ENCODE results near the gene PARD6G.

Gene PARD6G

DNA sequence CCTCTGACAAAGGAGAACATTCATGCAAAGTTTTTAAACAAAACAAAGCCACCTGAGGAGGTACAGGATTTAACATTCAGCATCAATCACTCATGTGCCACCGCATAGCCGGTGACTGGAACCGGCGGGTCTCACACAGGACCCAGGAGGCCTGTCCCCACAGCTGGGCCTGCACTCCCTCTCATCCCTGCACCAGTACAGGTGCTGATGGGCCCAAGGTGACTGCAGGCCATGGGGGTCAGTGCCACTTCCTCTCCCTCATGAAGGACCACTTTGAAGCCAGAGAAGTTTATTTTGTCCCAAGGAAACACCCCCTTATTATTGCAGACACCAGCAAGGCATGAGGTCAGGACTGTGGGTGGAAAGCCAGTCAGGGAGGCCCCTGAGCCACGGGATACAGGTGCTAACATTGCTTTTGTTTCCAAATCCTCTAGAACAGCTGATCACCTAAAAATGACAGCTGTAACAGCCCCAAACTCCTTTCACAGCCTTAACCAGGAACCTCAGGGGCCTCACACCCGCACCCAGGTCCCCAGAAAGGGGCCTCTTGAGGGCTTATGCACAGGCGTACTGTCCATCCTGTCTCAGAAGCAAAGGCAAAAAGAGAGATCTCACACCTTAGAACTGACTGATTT is 14.0 kb downstream of the PARD6G start:
- Histone ChIP-seq H3K9me3 (ENCODE audit: control insufficient read depth, low read length) (no peaks in the 10 kb centered on the region), H3K27ac (ENCODE audit: low read length, poor library complexity, severe bottlenecking) (no peak overlapping the region), H2BK15ac (ENCODE audit: low read depth, poor library complexity, severe bottlenecking) (no peak overlapping the region), H2AFZ (ENCODE audit: low read depth, low read length) (no peak overlapping the region), H3K4ac (ENCODE audit: low read depth in 1 of 2, low read length in 2 of 2) (no peak overlapping the region), H3K14ac (ENCODE audit: low read length in 2 of 2) (no peak overlapping the region), H3K9ac (ENCODE audit: low read length) (no peak overlapping the region), H3K36me3 (ENCODE audit: control insufficient read depth in 1 of 2, insufficient read depth in 2 of 2, low read depth in 1 of 2, low read length in 2 of 2) (peaks cover 0 to 8% of the 10 kb centered on the region in 2 experiments), H4K8ac (ENCODE audit: low read length) (no peak overlapping the region), H3K4me3 (ENCODE audit: insufficient read depth in 1 of 2, low read depth in 1 of 2, low read length in 2 of 2) (no peak overlapping the region), H2BK12ac (ENCODE audit: low read length in 2 of 2) (no peak overlapping the region), H2AK5ac (ENCODE audit: low read length, severe bottlenecking) (no peak overlapping the region), H3K4me1 (ENCODE audit: control insufficient read depth, insufficient read depth, low read depth, low read length) (peaks cover 1% of the 10 kb centered on the region), H2BK5ac (ENCODE audit: low read depth, low read length, poor library complexity, severe bottlenecking) (no peak overlapping the region), H3K18ac (ENCODE audit: low read depth in 1 of 2, low read length in 2 of 2) (no peak overlapping the region), H4K91ac (ENCODE audit: low read length) (no peak overlapping the region), H3K23ac (ENCODE audit: low read length in 2 of 2) (no peak overlapping the region), H3K4me2 (ENCODE audit: low read length, poor library complexity, severe bottlenecking) (no peak overlapping the region), H2BK120ac (ENCODE audit: low read depth, low read length) (no peak overlapping the region), H3K27me3 (ENCODE audit: control insufficient read depth in 1 of 2, insufficient read depth in 1 of 2, low read length in 2 of 2) (peaks cover 0 to 3% of the 10 kb centered on the region in 2 experiments), H3K79me1 (replicated peaks; ENCODE audit: low read length, poor library complexity, severe bottlenecking) (peaks cover 29% of the 10 kb centered on the region)
- 93% methylated on average over 7 of the region's 7 CpGs for WGBS
- no peak for DNase-seq

GRCh38 chr18:80232710-80233109 is 14.6 kb downstream of the PARD6G start:
- peaks cover 0 to 8% of the 10 kb centered on the region in 2 experiments for H3K36me3 ChIP-seq (ENCODE audit: control insufficient read depth in 1 of 2, insufficient read depth in 2 of 2, low read depth in 1 of 2, low read length in 2 of 2)
- no peak overlapping the region for H2BK12ac ChIP-seq (ENCODE audit: low read length in 2 of 2)
- no peak overlapping the region for H3K18ac ChIP-seq (ENCODE audit: low read depth in 1 of 2, low read length in 2 of 2)
- H2BK120ac ChIP-seq (ENCODE audit: low read depth, low read length), result no peak overlapping the region
- no peak overlapping the region for H3K14ac ChIP-seq (ENCODE audit: low read length in 2 of 2)
- no peak overlapping the region for H3K27ac ChIP-seq (ENCODE audit: low read length, poor library complexity, severe bottlenecking)
- H3K79me1 ChIP-seq (replicated peaks; ENCODE audit: low read length, poor library complexity, severe bottlenecking), result peaks cover 29% of the 10 kb centered on the region
- DNase-seq, result no peak
- H2AK5ac ChIP-seq (ENCODE audit: low read length, severe bottlenecking), result no peak overlapping the region
- no peak overlapping the region for H3K9ac ChIP-seq (ENCODE audit: low read length)
- H4K91ac ChIP-seq (ENCODE audit: low read length), result no peak overlapping the region
- H3K4ac ChIP-seq (ENCODE audit: low read depth in 1 of 2, low read length in 2 of 2), result no peak overlapping the region
- H2AFZ ChIP-seq (ENCODE audit: low read depth, low read length), result no peak overlapping the region
- H3K23ac ChIP-seq (ENCODE audit: low read length in 2 of 2), result no peak overlapping the region
- H3K4me3 ChIP-seq (ENCODE audit: insufficient read depth in 1 of 2, low read depth in 1 of 2, low read length in 2 of 2), result no peak overlapping the region
- no peak overlapping the region for H3K4me2 ChIP-seq (ENCODE audit: low read length, poor library complexity, severe bottlenecking)
- no peak overlapping the region for H2BK15ac ChIP-seq (ENCODE audit: low read depth, poor library complexity, severe bottlenecking)
- no peak overlapping the region for H2BK5ac ChIP-seq (ENCODE audit: low read depth, low read length, poor library complexity, severe bottlenecking)
- 87% methylated on average over 4 of the region's 4 CpGs for WGBS
- H4K8ac ChIP-seq (ENCODE audit: low read length), result no peak overlapping the region
- H3K4me1 ChIP-seq (ENCODE audit: control insufficient read depth, insufficient read depth, low read depth, low read length), result peaks cover 1% of the 10 kb centered on the region
- no peaks in the 10 kb centered on the region for H3K9me3 ChIP-seq (ENCODE audit: control insufficient read depth, low read length)
- H3K27me3 ChIP-seq (ENCODE audit: control insufficient read depth in 1 of 2, insufficient read depth in 1 of 2, low read length in 2 of 2), result peaks cover 0 to 3% of the 10 kb centered on the region in 2 experiments

GRCh38 chr18:80232030-80232429 is 15.3 kb downstream of the PARD6G start:
- Histone ChIP-seq H2BK5ac (ENCODE audit: low read depth, low read length, poor library complexity, severe bottlenecking) (no peak overlapping the region), H4K91ac (ENCODE audit: low read length) (no peak overlapping the region), H4K8ac (ENCODE audit: low read length) (no peak overlapping the region), H3K4me3 (ENCODE audit: insufficient read depth in 1 of 2, low read depth in 1 of 2, low read length in 2 of 2) (no peak overlapping the region), H2AFZ (ENCODE audit: low read depth, low read length) (no peak overlapping the region), H3K18ac (ENCODE audit: low read depth in 1 of 2, low read length in 2 of 2) (no peak overlapping the region), H3K36me3 (ENCODE audit: control insufficient read depth in 1 of 2, insufficient read depth in 2 of 2, low read depth in 1 of 2, low read length in 2 of 2) (peaks cover 0 to 8% of the 10 kb centered on the region in 2 experiments), H3K4me2 (ENCODE audit: low read length, poor library complexity, severe bottlenecking) (no peak overlapping the region), H2BK12ac (ENCODE audit: low read length in 2 of 2) (no peak overlapping the region), H3K9ac (ENCODE audit: low read length) (no peak overlapping the region), H2BK15ac (ENCODE audit: low read depth, poor library complexity, severe bottlenecking) (no peak overlapping the region), H3K27me3 (ENCODE audit: control insufficient read depth in 1 of 2, insufficient read depth in 1 of 2, low read length in 2 of 2) (peaks cover 0 to 6% of the 10 kb centered on the region in 2 experiments), H3K4me1 (ENCODE audit: control insufficient read depth, insufficient read depth, low read depth, low read length) (peaks cover 3% of the 10 kb centered on the region), H2AK5ac (ENCODE audit: low read length, severe bottlenecking) (no peak overlapping the region), H2BK120ac (ENCODE audit: low read depth, low read length) (no peak overlapping the region), H3K23ac (ENCODE audit: low read length in 2 of 2) (no peak overlapping the region), H3K27ac (ENCODE audit: low read length, poor library complexity, severe bottlenecking) (no peak overlapping the region), H3K4ac (ENCODE audit: low read depth in 1 of 2, low read length in 2 of 2) (no peak overlapping the region), H3K9me3 (ENCODE audit: control insufficient read depth, low read length) (no peaks in the 10 kb centered on the region), H3K79me1 (replicated peaks; ENCODE audit: low read length, poor library complexity, severe bottlenecking) (peaks cover 32% of the 10 kb centered on the region), H3K14ac (ENCODE audit: low read length in 2 of 2) (no peak overlapping the region)
- 97% methylated on average over 4 of the region's 5 CpGs for WGBS
- DNase-seq, result no peak

DNA sequence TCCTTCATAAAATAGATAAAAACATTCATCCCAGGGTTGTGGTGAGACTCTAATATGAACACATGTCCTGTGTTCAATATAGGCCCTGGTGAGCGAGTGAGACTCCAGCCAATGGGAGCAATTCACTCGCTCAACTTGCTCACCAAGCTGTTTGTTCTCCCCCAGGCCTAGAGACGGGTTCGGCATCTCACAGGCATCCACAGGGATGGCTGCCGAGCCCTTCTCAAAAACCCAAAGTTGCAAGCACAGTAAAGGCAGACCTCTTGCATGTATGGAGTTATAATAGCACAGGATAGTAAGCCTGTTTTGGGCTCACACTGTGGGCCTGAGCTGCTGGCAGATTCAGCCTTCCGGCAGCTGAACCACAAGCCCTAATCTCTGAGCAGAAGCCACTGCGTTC is 15.7 kb downstream of the PARD6G start:
- Histone ChIP-seq H2BK12ac (ENCODE audit: low read length in 2 of 2) (no peak overlapping the region), H3K4me1 (ENCODE audit: control insufficient read depth, insufficient read depth, low read depth, low read length) (peaks cover 3% of the 10 kb centered on the region), H3K18ac (ENCODE audit: low read depth in 1 of 2, low read length in 2 of 2) (no peak overlapping the region), H3K4me3 (ENCODE audit: insufficient read depth in 1 of 2, low read depth in 1 of 2, low read length in 2 of 2) (no peak overlapping the region), H3K27ac (ENCODE audit: low read length, poor library complexity, severe bottlenecking) (no peak overlapping the region), H3K14ac (ENCODE audit: low read length in 2 of 2) (no peak overlapping the region), H3K4ac (ENCODE audit: low read depth in 1 of 2, low read length in 2 of 2) (no peak overlapping the region), H3K4me2 (ENCODE audit: low read length, poor library complexity, severe bottlenecking) (no peak overlapping the region), H2BK5ac (ENCODE audit: low read depth, low read length, poor library complexity, severe bottlenecking) (no peak overlapping the region), H3K9me3 (ENCODE audit: control insufficient read depth, low read length) (no peaks in the 10 kb centered on the region), H2AFZ (ENCODE audit: low read depth, low read length) (no peak overlapping the region), H3K23ac (ENCODE audit: low read length in 2 of 2) (no peak overlapping the region), H3K79me1 (replicated peaks; ENCODE audit: low read length, poor library complexity, severe bottlenecking) (peaks cover 33% of the 10 kb centered on the region), H2BK15ac (ENCODE audit: low read depth, poor library complexity, severe bottlenecking) (no peak overlapping the region), H3K9ac (ENCODE audit: low read length) (no peak overlapping the region), H3K27me3 (ENCODE audit: control insufficient read depth in 1 of 2, insufficient read depth in 1 of 2, low read length in 2 of 2) (peaks cover 0 to 6% of the 10 kb centered on the region in 2 experiments), H2AK5ac (ENCODE audit: low read length, severe bottlenecking) (no peak overlapping the region), H2BK120ac (ENCODE audit: low read depth, low read length) (no peak overlapping the region), H4K91ac (ENCODE audit: low read length) (no peak overlapping the region), H3K36me3 (ENCODE audit: control insufficient read depth in 1 of 2, insufficient read depth in 2 of 2, low read depth in 1 of 2, low read length in 2 of 2) (peaks cover 0 to 8% of the 10 kb centered on the region in 2 experiments), H4K8ac (ENCODE audit: low read length) (no peak overlapping the region)
- no peak for DNase-seq
- 95% methylated on average over 7 of the region's 7 CpGs for WGBS
